Naive thymus-derived CD8-positive, alpha-beta T cell (primary cell): ENCODE data around the gene EMC9. TPM values are rescaled to one million over a fixed set of nuclear protein-coding genes. Genes with fewer than 3 reads are reported as not detected.
"Not testable (repeated sequence)": the region's sequence is repeated elsewhere in the genome, so short reads cannot be mapped to it uniquely, and the experiment has no call there.

Experiments
- ATAC-seq, 2 donors: fragments of 150-1000 bp; cut with Tn5 transposase in 1 of 2; sonication (Bioruptor Pico), chemical (Tn5 transposase) in 1 of 2; 1 replicate in 1 of 2; 2 replicates in 1 of 2; pipeline ENCODE4 v1.10.0; 2021; ENCODE audit warnings: mild to moderate bottlenecking in 2 of 2, moderate library complexity in 2 of 2
- POLR2A ChIA-PET: fragments of 350-600 bp; sonication (Branson Sonifier 250); formaldehyde crosslinking; loops from one replicate; lab custom pipeline; 2021; ENCODE audit warnings: antibody characterized with exemption; lab: Charles Lee
- DNase-seq, 10 donors: peaks; one replicate each; pipeline versions ENCODE4 v3.0.0 to v3.0.0-alpha.2; 2020 to 2022
- H3K27ac Mint-ChIP-seq, 10 donors: one replicate each; pipeline ENCODE4 v1.8.0; 2020 to 2022; ENCODE audit warnings: mild to moderate bottlenecking in 10 of 10, mixed read lengths in 10 of 10, moderate library complexity in 4 of 10, inconsistent platforms in 1 of 10
- H3K27me3 Mint-ChIP-seq, 5 donors: one replicate each; pipeline ENCODE4 v1.8.0; 2021 to 2022; ENCODE audit warnings: mixed read lengths in 5 of 5
- H3K36me3 Mint-ChIP-seq, 3 donors: one replicate each; pipeline ENCODE4 v1.8.0; 2020 to 2022; ENCODE audit warnings: mixed read lengths in 3 of 3, mild to moderate bottlenecking in 2 of 3, inconsistent platforms in 1 of 3
- H3K4me1 Mint-ChIP-seq, 4 donors: one replicate each; pipeline ENCODE4 v1.8.0; 2021 to 2022; ENCODE audit warnings: mixed read lengths in 4 of 4
- H3K4me3 Mint-ChIP-seq, 10 donors: one replicate each; pipeline ENCODE4 v1.8.0; 2020 to 2022; ENCODE audit warnings: mild to moderate bottlenecking in 10 of 10, mixed read lengths in 10 of 10, moderate library complexity in 6 of 10, inconsistent platforms in 1 of 10
- H3K9me3 Mint-ChIP-seq, 9 donors: one replicate each; pipeline ENCODE4 v1.8.0; 2020 to 2022; ENCODE audit warnings: mixed read lengths in 9 of 9, mild to moderate bottlenecking in 3 of 9, inconsistent platforms in 1 of 9, moderate library complexity in 1 of 9
- polyA plus RNA-seq, 3 donors: library from polyadenylated mRNA; unstranded; fragments of 300-500 nt; fragmentation: Illumina TruSeq; gene quantifications; one replicate each; pipeline ENCODE4 v1.2.3, GENCODE V29; 2021
- total RNA-seq, 8 experiments: library from RNA in 2 of 8; stranded (reverse) in 2 of 8; gene quantifications; one replicate each; pipeline ENCODE4 v1.2.3 and lab custom pipeline; 2021 to 2026

The EMC9 gene
- total and polyA plus RNA-seq, 5 experiments from 2014 or later = 7.5 to 18.1 (median 9.4) TPM

- Mint-ChIP-seq H3K4me1 (peaks cover 22 to 44% (median 39%) of the 10 kb centered on the region in 4 donors), H3K9me3 (peaks cover 0 to 2% (median 0%) of the 10 kb centered on the region in 9 donors), H3K27ac (peak overlapping the region; percentile 95 to 100 (median 99)), H3K36me3 (peaks cover 5 to 26% (median 9%) of the 10 kb centered on the region in 3 donors), H3K4me3 (peak overlapping the region; percentile 89 to 99 (median 98)), H3K27me3 (peaks cover 0 to 4% (median 0%) of the 10 kb centered on the region in 5 donors)
- POLR2A ChIA-PET = interaction anchor here (0.8 to 7.7 kb wide), 33 partner anchors 9 to 1019 kb away, joined by 3 to 177 read pairs (median 8); partner anchors contain the start of genes ACIN1, CARMIL3, CBLN3 and CHMP4A
- DNase-seq = peak in 9 of 10 donors; percentile 50 to 96 (median 80)
- peak; percentile 24 to 29 for ATAC-seq
Measured at GRCh38 chr14:24113801-24114531, 27.4 kb downstream of the EMC9 start.

- ATAC-seq (no peak), DNase-seq (no peak)
- POLR2A ChIA-PET = interaction anchor here (0.8 to 7.7 kb wide), 19 partner anchors 9 to 827 kb away, joined by 3 to 177 read pairs (median 9); partner anchors contain the start of genes EMC9, IRF9, MDP1 and PCK2
- H3K4me3 Mint-ChIP-seq = peak overlapping the region; percentile 89 to 99 (median 98)
- peak overlapping the region; percentile 95 to 100 (median 99) for H3K27ac Mint-ChIP-seq
- H3K4me1 Mint-ChIP-seq = peaks cover 24 to 50% (median 40%) of the 10 kb centered on the region in 4 donors
- peaks cover under 1 to 20% (median 4%) of the 10 kb centered on the region in 3 donors for H3K36me3 Mint-ChIP-seq
- H3K27me3 Mint-ChIP-seq = peaks cover 0 to 4% (median 0%) of the 10 kb centered on the region in 5 donors
- H3K9me3 Mint-ChIP-seq = peaks cover 0 to 2% (median 0%) of the 10 kb centered on the region in 9 donors
Measured at GRCh38 chr14:24113379-24113800, 28.0 kb downstream of the EMC9 start.

GRCh38 chr14:24110523-24110922 is 30.9 kb downstream of the EMC9 start:
- Mint-ChIP-seq H3K36me3 (peaks cover 0 to 2% (median 0%) of the 10 kb centered on the region in 3 donors), H3K4me3 (peak overlapping the region in 1 of 10 donors; percentile 28), H3K27ac (peak overlapping the region in 4 of 10 donors; percentile 19 to 83 (median 46)), H3K27me3 (peaks cover 0 to 4% (median 0%) of the 10 kb centered on the region in 5 donors), H3K4me1 (peaks cover 10 to 32% (median 16%) of the 10 kb centered on the region in 4 donors), H3K9me3 (peaks cover 0 to 2% (median 0%) of the 10 kb centered on the region in 9 donors)
- DNase-seq = no peak
- no peak for ATAC-seq
- POLR2A ChIA-PET = interaction anchor here (0.6 to 3.4 kb wide), 10 partner anchors 17 to 103 kb away, joined by 3 to 24 read pairs (median 4); partner anchors contain the start of genes IRF9, PCK2, PSME1 and PSME2

- peak overlapping the region in 4 of 10 donors; percentile 40 to 98 (median 82) for H3K27ac Mint-ChIP-seq
Measured at GRCh38 chr14:24110060-24110459, 31.3 kb downstream of the EMC9 start.

GRCh38 chr14:24108336-24108874 is 33.0 kb downstream of the EMC9 start:
- Mint-ChIP-seq H3K9me3 (no peaks in the 10 kb centered on the region), H3K36me3 (peaks cover 3 to 14% (median 4%) of the 10 kb centered on the region in 3 donors), H3K4me1 (peaks cover 5 to 24% (median 11%) of the 10 kb centered on the region in 4 donors), H3K4me3 (peak overlapping the region in 8 of 10 donors; percentile 2 to 57 (median 32)), H3K27me3 (no peaks in the 10 kb centered on the region), H3K27ac (peak overlapping the region; percentile 83 to 98 (median 94))
- POLR2A ChIA-PET = interaction anchor here (0.6 to 3.4 kb wide), 15 partner anchors 8 to 136 kb away, joined by 3 to 24 read pairs (median 4); partner anchors contain the start of genes CARMIL3, CHMP4A, EMC9 and IRF9
- peak; percentile 31 to 32 for ATAC-seq
- no peak for DNase-seq

More at GRCh38 chr14:24110060-24110459, 31.3 kb downstream of the EMC9 start:
- H3K4me1 Mint-ChIP-seq = peaks cover 5 to 27% (median 12%) of the 10 kb centered on the region in 4 donors
- H3K4me3 Mint-ChIP-seq = no peak overlapping the region
- H3K9me3 Mint-ChIP-seq = peaks cover 0 to 2% (median 0%) of the 10 kb centered on the region in 9 donors
- H3K27me3 Mint-ChIP-seq = peaks cover 0 to 4% (median 0%) of the 10 kb centered on the region in 5 donors
- ATAC-seq (no peak), DNase-seq (no peak)
- POLR2A ChIA-PET = interaction anchor here (0.6 to 3.4 kb wide), 14 partner anchors 17 to 223 kb away, joined by 3 to 24 read pairs (median 3); partner anchors contain the start of genes IRF9, PCK2, PSME1 and PSME2
- peaks cover 0 to 2% (median 0%) of the 10 kb centered on the region in 3 donors for H3K36me3 Mint-ChIP-seq

- POLR2A ChIA-PET = interaction anchor here (0.5 to 1.5 kb wide), 7 partner anchors 12 to 564 kb away, joined by 3 to 8 read pairs (median 4); partner anchors contain the start of genes IRF9 and PCK2
- Mint-ChIP-seq H3K4me3 (no peak overlapping the region), H3K36me3 (peaks cover 4 to 23% (median 6%) of the 10 kb centered on the region in 3 donors), H3K9me3 (no peaks in the 10 kb centered on the region), H3K27me3 (no peaks in the 10 kb centered on the region), H3K27ac (peak overlapping the region in 1 of 10 donors; percentile 2), H3K4me1 (peaks cover 7 to 20% (median 11%) of the 10 kb centered on the region in 4 donors)
- DNase-seq = no peak
- ATAC-seq = no peak
Measured at GRCh38 chr14:24106672-24107271, 34.6 kb downstream of the EMC9 start.

GRCh38 chr14:24105609-24106239 is 35.7 kb downstream of the EMC9 start:
- not testable (repeated sequence) for H3K27me3 Mint-ChIP-seq, H3K9me3 Mint-ChIP-seq, ATAC-seq, DNase-seq, H3K4me3 Mint-ChIP-seq
- Mint-ChIP-seq H3K36me3 (peaks cover 4 to 23% (median 10%) of the 10 kb centered on the region in 3 donors), H3K4me1 (peaks cover 7 to 20% (median 11%) of the 10 kb centered on the region in 4 donors), H3K27ac (peak overlapping the region in 5 of 10 donors; percentile 2 to 51 (median 36))
- POLR2A ChIA-PET = interaction anchor here (1.5 to 1.9 kb wide), 3 partner anchors 8 to 24 kb away, joined by 5 to 6 read pairs (median 6); no protein-coding TSS in a partner anchor

- Mint-ChIP-seq H3K36me3 (peaks cover 4 to 26% (median 24%) of the 10 kb centered on the region in 3 donors), H3K4me3 (no peak overlapping the region), H3K27ac (peak overlapping the region in 3 of 10 donors; percentile 11 to 37 (median 34)), H3K4me1 (peaks cover 2 to 15% (median 4%) of the 10 kb centered on the region in 4 donors), H3K9me3 (no peaks in the 10 kb centered on the region), H3K27me3 (no peaks in the 10 kb centered on the region)
- POLR2A ChIA-PET = interaction anchor here (0.8 kb wide), 1 partner anchor 1028 kb away, joined by 5 read pairs; no protein-coding TSS in a partner anchor
- no peak for DNase-seq
- no peak for ATAC-seq
Measured at GRCh38 chr14:24103451-24103850, 37.9 kb downstream of the EMC9 start.

GRCh38 chr14:24102357-24103048 is 38.9 kb downstream of the EMC9 start:
- ATAC-seq (no peak), DNase-seq (no peak)
- H3K4me1 Mint-ChIP-seq = peaks cover 0 to 8% (median 3%) of the 10 kb centered on the region in 4 donors
- H3K27ac Mint-ChIP-seq = peak overlapping the region in 1 of 10 donors; percentile 17
- POLR2A ChIA-PET = interaction anchor here (0.8 to 2.6 kb wide), 2 partner anchors 22 to 36 kb away, joined by 3 to 10 read pairs; no protein-coding TSS in a partner anchor
- H3K36me3 Mint-ChIP-seq = peaks cover 4 to 29% (median 26%) of the 10 kb centered on the region in 3 donors
- H3K27me3 Mint-ChIP-seq = no peaks in the 10 kb centered on the region
- no peak overlapping the region for H3K4me3 Mint-ChIP-seq
- H3K9me3 Mint-ChIP-seq = no peaks in the 10 kb centered on the region

- Mint-ChIP-seq H3K4me3 (no peak overlapping the region), H3K27ac (no peak overlapping the region), H3K36me3 (peaks cover 4 to 31% (median 26%) of the 10 kb centered on the region in 3 donors), H3K27me3 (no peaks in the 10 kb centered on the region), H3K4me1 (peaks cover 5 to 14% (median 10%) of the 10 kb centered on the region in 4 donors), H3K9me3 (no peaks in the 10 kb centered on the region)
- ATAC-seq (no peak), DNase-seq (no peak)
- POLR2A ChIA-PET = interaction anchor here (0.7 to 2.6 kb wide), 2 partner anchors 8 to 21 kb away, joined by 3 to 10 read pairs; no protein-coding TSS in a partner anchor
Measured at GRCh38 chr14:24100982-24101494, 40.4 kb downstream of the EMC9 start.
